ENCODE results near the gene WBP2.

DNA sequence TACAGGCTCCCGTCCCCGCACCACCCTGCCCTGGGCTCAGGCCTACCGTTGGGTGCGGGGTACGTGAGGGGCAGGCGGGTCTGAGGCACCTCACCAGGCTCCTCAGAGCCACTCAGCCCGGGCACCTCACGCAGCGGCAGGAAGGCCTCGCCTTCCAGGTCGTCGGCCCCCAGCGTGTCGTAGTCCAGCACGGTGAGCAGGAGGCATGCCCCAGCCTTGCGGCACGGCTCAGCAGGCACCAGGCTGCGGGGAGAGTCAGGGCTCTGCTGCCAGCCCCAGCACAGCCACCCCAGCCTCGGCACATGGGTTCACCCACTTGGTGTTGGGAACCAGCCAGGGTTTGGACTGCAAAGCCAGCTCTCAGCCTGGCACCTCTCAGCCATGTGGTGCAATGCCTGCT is 26.4 kb downstream of the WBP2 start:
- no peak for TF ChIP-seq EP300 (IDR thresholded peaks at IDR 0.05)
- TF ChIP-seq, protein P1, sequence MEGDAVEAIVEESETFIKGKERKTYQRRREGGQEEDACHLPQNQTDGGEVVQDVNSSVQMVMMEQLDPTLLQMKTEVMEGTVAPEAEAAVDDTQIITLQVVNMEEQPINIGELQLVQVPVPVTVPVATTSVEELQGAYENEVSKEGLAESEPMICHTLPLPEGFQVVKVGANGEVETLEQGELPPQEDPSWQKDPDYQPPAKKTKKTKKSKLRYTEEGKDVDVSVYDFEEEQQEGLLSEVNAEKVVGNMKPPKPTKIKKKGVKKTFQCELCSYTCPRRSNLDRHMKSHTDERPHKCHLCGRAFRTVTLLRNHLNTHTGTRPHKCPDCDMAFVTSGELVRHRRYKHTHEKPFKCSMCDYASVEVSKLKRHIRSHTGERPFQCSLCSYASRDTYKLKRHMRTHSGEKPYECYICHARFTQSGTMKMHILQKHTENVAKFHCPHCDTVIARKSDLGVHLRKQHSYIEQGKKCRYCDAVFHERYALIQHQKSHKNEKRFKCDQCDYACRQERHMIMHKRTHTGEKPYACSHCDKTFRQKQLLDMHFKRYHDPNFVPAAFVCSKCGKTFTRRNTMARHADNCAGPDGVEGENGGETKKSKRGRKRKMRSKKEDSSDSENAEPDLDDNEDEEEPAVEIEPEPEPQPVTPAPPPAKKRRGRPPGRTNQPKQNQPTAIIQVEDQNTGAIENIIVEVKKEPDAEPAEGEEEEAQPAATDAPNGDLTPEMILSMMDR (IDR thresholded peaks at IDR 0.05), result no peak
- no peak for TF ChIP-seq POLR2AphosphoS5 (IDR thresholded peaks at IDR 0.05)

All from suprapubic skin (tissue), 4 donors.